ENCODE results near the gene PLOD3.

DNA sequence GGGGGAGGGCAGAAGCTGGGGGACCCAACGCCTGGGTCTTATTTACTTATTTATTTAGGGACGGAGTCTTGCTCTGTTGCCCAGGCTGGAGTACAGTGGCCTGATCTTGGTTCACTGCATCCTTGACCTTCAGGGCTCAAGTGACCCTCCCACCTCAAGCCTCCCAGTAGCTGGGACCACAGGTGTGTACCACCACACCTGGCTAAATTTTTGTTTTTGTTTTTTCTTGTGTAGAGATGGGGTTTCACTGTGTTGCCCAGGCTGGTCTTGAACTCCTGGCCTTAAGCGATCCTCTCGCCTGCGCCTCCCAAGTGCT is 14.8 kb downstream of the PLOD3 start:
- TF ChIP-seq, protein P1, sequence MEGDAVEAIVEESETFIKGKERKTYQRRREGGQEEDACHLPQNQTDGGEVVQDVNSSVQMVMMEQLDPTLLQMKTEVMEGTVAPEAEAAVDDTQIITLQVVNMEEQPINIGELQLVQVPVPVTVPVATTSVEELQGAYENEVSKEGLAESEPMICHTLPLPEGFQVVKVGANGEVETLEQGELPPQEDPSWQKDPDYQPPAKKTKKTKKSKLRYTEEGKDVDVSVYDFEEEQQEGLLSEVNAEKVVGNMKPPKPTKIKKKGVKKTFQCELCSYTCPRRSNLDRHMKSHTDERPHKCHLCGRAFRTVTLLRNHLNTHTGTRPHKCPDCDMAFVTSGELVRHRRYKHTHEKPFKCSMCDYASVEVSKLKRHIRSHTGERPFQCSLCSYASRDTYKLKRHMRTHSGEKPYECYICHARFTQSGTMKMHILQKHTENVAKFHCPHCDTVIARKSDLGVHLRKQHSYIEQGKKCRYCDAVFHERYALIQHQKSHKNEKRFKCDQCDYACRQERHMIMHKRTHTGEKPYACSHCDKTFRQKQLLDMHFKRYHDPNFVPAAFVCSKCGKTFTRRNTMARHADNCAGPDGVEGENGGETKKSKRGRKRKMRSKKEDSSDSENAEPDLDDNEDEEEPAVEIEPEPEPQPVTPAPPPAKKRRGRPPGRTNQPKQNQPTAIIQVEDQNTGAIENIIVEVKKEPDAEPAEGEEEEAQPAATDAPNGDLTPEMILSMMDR (optimal IDR thresholded peaks at IDR 0.05 in 1 of 3, IDR thresholded peaks at IDR 0.05 in 1 of 3, conservative IDR thresholded peaks at IDR 0.05 in 1 of 3; ENCODE audit: extremely low read depth in 1 of 3, insufficient read depth in 2 of 3, low read length in 3 of 3), result no peak
- no peak for TF ChIP-seq EZH2 (IDR thresholded peaks at IDR 0.05; ENCODE audit: low read length)

Measured in keratinocyte (primary cell).